GM18951 (cell line): ENCODE results near the gene PPDPF.

Source experiments
- POLR2A ChIP-seq: IDR thresholded peaks from 4 replicates; pipeline ENCODE4 v1.6.1; 2011; ENCODE audit warnings: mild to moderate bottlenecking; ENCODE audit not compliant: insufficient read length, insufficient read depth; ENCODE audit errors: extremely low read depth
- in situ Hi-C: fragments of 300-500 bp; cut with MboI; formaldehyde crosslinking; loops from one replicate; pipeline ENCODE4 v1.12.0; 2022; ENCODE audit warnings: low sequenced_read_pairs, mixed read lengths, inconsistent platforms; ENCODE audit not compliant: unreplicated experiment

The PPDPF gene

DNA sequence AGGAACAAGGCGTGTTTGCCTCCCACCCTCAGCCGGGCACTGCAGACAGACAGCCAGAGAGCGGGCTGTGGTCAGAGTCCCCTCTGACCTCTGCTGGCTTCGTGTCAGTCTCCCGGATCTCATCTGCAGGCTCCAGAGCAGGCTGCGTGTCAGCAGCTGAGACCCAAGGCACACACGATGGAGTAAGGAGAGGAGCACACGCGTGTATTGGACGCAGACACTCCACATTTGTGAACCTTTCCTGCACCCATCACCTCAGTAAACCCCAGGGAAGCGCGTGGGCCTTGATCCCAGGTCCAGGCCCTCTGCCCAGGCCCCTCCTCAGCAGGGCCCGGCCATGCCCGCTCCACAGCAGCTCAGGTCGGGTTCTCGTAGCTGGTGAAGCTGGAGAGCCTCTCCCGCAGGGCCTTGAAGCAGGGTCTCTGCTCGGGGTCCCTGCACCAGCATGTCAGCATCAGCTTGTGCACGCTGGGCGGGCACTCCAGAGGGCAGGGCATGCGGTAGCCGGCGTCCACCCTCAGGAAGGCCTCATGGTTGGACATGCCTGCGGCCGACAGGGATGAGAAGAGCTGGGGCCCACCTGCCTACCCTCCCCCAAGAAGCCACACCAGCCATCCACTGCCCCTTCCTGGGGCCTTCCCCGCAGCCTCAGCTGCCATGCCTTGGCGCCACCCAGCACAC is 8.8 kb downstream of the PPDPF start:
- no peak for TF ChIP-seq POLR2A
- in situ Hi-C loops = no loop called here

DNA sequence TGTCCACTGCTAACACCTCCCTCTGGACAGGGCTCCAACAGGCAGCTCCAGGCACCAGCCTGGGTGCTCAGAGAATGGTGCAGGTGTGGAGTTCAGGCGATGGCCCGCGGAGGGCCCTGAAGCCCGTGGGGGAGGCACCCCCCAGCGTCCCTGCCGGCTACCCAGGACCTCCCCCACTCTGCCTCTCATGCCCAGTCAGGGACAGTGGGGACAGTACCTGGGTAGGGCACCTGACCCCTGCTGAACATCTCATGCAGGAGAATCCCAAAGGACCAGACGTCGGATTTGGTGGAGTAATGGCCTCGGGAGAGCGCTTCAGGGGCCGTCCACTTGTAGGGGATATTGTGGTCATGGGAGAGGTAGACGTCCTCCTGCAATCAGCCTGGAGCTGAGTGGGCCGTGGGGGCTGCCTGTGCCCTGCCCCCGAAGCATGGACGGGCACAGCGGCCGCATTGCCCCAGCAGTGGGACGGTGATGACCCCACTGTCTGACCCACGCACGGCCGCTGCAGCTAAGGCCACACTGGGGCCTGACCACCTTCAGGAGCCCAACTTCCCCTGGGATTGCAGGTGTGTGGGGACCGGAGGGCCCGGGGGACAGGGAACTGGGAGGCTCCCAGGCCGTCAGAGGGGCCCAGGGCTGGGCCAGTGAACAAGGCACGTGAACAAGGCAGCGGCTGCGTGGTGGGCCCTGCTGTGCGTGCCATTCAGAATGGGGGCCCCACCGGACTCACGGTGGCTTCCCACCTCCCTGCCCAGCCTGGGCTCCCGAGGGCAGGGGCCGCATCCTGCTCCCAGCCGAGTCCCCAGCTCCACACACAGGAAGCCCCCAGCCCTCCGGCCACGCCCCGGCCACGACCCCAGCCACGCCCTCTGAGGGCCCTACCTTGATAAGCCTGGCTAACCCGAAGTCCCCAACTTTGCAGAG is 9.6 kb downstream of the PPDPF start:
- TF ChIP-seq POLR2A = no peak
- in situ Hi-C loops = no loop called here

DNA sequence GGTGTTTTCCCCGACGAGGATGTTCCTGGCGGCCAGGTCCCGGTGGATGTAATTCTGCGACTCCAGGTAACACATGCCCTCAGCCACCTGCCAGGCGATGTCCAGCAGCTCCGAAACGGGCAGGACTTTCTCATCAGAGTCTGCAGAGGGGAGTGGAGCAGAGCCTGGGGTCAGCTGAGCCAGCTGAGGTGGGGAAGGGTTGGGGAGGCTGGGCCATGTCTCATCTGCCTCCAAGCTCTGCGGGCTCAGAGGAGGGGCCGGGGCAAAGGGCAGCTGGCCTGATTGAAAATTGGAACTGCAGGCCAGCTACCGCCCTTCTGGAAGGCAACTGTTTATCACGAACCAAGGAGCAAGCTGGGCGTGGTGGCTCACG is 10.2 kb downstream of the PPDPF start:
- in situ Hi-C loops = no loop called here
- TF ChIP-seq POLR2A = no peak

DNA sequence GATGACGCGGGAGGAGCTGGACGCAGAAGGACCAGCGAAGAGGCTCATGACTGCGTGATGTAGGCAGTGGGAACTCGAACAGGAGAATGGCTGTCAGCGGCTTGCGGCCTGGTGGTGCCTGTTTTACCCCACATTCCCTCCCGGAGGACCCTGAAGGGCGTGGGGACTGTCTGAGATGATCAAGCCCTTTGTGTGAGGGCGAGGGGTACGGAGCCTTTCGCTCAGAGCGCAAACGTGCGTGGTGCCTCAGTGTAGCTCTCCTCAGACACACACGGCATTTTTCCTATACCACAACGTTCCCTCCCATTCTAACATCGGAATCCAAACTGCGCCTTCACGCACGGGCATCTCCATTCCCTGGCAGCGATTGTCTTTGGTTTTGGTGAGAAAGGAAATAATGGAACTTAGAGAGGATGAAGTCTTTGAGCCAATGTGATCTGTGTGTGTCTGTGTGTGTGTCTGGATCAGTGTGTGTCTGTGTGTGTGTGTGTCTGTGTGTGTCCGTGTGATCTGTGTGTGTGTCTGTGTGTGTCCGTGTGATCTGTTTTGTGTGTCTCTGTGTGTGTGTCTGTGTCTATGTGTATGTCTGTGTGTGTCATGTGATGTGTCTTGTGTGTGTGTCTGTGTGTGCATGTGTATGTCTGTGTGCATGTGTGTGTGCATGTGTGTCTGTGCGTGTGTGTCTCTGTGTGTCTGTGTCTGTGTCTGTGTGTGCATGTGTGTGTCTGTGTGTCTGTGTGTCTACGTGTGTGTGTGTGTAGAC is 11.3 kb downstream of the PPDPF start:
- in situ Hi-C loops = no loop called here
- TF ChIP-seq POLR2A = no peak

DNA sequence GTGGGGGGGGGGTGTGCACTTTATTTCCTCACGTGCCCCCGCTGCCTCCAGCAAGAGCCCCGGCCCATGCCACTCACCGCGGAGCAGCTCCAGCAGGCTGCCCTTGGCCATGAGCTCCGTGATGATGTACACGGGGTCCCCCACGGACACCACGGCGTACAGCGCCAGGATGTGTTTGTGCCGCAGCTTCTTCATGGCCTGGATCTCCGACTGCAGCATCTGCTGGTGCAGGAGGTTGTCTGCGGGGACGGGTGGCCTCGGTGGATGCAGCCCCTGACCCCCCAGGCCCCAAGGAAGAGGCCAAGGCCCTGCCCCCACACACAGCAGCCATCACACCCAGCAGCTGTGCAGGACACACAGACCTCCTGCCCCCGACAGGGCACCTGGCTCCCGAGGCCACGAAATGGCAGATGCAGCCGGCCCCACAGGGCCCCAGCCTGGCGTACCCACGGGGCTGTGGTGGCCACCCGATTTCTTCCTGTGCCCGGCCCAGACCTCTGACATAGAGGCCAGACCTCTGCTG is 11.9 kb downstream of the PPDPF start:
- TF ChIP-seq POLR2A = no peak
- in situ Hi-C loops = no loop called here

DNA sequence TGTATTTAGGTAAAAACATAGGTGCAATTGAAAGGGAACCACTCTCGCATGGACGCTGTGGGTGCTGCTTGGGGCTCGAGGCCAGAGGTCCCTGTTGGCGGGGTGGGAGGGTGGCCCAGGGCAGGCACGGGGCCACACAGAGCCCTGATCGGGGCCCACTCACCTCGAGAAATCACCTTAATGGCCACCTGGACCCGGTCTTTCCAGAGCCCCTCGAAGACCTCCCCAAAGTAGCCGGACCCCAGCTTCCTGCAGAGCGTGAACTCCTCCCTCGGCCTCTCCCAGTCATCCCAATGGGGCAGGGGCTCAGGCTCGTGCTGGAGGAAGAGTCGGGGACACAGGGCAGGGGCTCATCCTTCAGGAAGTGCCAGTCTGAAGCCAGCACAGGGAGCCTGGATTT is 12.8 kb downstream of the PPDPF start:
- in situ Hi-C loops = no loop called here
- no peak for TF ChIP-seq POLR2A

DNA sequence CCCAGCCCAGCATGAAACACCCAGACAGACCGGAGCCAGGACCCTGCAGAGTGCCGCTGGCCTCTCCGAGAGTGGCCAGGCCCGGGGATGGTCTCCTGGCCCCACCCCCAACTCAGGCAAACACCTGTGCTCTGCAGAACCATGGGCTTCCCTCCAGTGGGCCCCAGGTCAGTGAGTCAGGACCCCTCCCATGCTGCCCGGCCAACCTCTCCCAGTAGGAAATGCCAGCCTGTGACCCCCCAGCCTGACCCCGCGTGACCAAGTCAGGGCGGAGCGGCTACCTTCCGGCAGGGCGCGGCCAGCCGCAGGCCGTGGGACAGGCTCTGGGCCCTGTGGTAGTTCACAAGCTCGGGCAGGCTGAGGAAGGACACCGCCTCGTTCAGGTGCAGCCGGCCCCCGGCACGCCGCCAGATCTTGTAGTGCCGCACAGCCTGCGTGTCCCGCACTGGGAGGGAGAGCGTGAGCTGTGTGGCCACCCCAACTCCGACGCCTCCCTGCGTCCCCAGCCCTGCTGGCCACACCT is 13.4 kb downstream of the PPDPF start:
- TF ChIP-seq POLR2A = no peak
- in situ Hi-C loops = no loop called here

DNA sequence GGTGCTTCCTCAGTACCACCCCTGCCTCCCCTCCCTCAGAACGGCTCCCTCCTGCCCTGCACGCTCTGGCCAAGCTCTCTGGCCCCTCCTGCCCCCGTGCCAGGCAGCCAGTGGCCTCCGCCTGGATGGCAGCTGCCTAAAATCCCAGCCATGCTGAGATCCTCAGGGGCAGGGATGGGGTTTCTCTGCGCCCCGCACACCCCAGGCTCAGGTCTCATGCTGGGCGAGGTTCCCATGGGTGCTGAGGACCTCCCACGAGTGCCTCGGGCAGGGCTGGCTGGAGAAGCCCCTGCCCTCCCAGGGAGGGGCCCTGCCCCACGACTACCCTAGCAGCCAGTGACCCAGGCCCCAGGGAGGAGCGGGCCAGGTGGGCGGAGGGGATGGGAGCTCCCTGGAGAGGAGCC is 13.9 kb downstream of the PPDPF start:
- no peak for TF ChIP-seq POLR2A
- in situ Hi-C loops = no loop called here

DNA sequence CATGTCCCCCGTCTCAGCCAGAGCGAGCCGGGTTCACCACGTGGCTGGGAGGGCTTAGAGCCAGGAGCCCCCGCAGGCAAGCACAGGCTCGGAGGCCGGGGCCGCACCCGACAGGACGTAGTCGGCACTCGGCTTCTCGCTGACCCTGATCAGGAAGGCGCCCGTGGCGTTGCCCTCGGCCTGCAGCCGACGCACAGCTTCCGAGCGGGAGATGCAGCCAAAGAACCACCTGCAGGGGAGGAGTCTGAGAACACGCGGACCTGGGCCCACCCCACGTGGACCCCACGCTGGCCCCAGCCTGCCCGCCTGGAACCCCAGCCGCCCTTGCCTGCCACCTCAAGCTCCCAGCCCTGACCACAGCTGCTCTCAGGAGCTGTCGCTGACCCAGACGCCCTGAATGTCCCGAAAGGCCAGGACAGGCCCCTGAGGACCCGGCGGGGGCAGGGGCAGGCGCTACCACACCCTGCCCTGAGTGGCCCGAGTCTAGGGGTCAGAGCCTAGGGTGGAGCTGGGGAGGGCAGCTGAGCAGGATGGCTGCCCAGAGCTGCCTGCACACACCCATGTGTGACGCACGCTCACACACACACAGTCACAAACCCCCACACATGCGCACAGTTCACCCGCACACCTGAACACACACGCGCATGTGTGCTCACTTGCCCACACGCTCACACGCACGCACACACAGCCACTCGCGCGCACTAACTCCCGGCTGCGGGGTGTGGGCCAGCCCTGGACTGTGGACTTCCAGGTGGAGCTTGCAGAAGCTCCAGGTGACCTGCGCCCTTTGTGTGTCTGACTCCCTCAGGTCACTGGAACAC is 14.5 kb downstream of the PPDPF start:
- in situ Hi-C loops = no loop called here
- TF ChIP-seq POLR2A = no peak

DNA sequence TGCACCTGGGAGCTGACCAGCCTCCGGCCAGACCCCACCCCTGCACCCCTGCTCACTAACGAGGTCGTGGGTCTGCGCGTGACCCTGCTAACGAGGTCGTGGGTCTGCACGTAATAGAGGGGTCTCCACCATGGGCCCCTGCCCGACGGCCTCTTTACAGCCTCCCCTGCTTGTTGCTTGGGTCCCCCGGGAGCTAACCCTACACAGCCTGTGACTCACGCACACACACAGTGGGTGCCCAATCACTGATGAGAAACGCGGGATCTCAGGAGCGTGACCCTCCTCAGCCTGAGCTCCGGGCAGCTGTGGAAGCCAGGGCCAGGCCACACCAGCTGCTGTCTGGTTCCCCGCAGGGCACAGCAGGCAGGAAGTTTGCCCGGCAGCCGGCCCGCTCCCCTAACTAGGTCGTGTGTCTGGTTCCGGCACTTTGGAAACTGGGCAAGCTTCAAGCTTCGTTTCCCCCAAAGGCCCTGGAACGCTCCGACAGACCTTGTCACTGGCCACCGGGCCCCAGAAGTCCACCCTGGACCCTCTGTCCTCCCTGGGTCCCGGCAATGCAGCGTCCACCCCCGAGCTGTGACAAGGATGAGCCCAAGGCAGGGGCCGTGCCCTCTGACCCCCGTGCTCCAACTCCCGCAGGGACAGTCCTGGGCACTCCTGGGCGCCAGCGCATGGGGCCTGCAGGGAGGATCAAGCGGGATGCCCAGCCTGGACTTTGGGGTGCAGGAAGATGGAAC is 15.8 kb downstream of the PPDPF start:
- TF ChIP-seq POLR2A = no peak
- in situ Hi-C loops = no loop called here

DNA sequence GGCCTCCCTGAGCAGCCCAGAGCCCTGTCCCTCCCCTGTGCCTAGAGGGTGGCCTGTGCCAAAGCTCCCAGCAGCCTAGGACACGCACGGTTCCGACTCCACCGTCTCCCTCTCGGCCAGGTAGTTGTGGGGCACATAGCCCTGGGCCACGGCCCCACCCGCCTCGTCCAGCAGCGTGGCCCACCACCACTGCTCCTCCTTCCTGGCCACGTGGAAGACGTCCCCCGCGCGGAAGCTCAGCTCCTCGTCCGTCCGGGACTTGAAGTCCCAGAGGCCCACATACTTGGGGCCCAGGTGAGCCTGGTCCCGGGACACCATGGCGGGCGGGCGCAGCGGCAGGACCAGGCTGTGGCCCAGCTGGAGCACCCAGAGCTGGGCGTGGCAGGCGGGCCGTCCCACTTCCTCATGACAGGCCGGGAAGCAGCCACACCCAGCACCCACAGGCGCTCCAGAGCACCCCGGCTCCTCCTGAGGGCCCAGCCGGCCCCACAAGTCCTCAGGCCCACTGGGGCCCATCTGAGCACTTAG is 16.5 kb downstream of the PPDPF start, which contains the start of gene PTK6:
PTK6 (minus strand) TSS at position 380 of the 528 bp plus-strand sequence; CDS start at position 318, 62 bp downstream.
- in situ Hi-C loops = no loop called here
- TF ChIP-seq POLR2A = no peak
